ENCODE measurements around the gene KCNIP3.

KCNIP3 gene

GRCh38 chr2:95275151-95275515, 22.0 kb upstream of the KCNIP3 start:
- DNase-seq (ENCODE audit: low read depth), result no peak

- DNase-seq (ENCODE audit: low read depth), result no peak
These were observed 21.4 kb upstream of the KCNIP3 start for GRCh38 chr2:95275601-95276243.

GRCh38 chr2:95276244-95276887, 20.8 kb upstream of the KCNIP3 start:
- no peak for DNase-seq (ENCODE audit: low read depth)

GRCh38 chr2:95276888-95277245, 20.3 kb upstream of the KCNIP3 start:
- DNase-seq (ENCODE audit: low read depth), result no peak

- no peak for DNase-seq (ENCODE audit: low read depth)
These were observed 19.8 kb upstream of the KCNIP3 start for GRCh38 chr2:95277246-95277906.

- DNase-seq (ENCODE audit: low read depth), result no peak
These were observed 19.1 kb upstream of the KCNIP3 start for GRCh38 chr2:95278051-95278471.

- no peak for DNase-seq (ENCODE audit: low read depth)
These were observed 18.4 kb upstream of the KCNIP3 start for GRCh38 chr2:95278637-95279225.

GRCh38 chr2:95279435-95280035, 17.6 kb upstream of the KCNIP3 start:
- no peak for DNase-seq (ENCODE audit: low read depth)

- DNase-seq (ENCODE audit: low read depth), result no peak
These were observed 16.1 kb upstream of the KCNIP3 start for GRCh38 chr2:95281071-95281470.

GRCh38 chr2:95281786-95282185, 15.4 kb upstream of the KCNIP3 start:
- no peak for DNase-seq (ENCODE audit: low read depth)

GRCh38 chr2:95282458-95282857, 14.7 kb upstream of the KCNIP3 start:
- no peak for DNase-seq (ENCODE audit: low read depth)

GRCh38 chr2:95283562-95283961, 13.6 kb upstream of the KCNIP3 start:
- DNase-seq (ENCODE audit: low read depth), result no peak

GRCh38 chr2:95284886-95285541, 12.1 kb upstream of the KCNIP3 start:
- no peak for DNase-seq (ENCODE audit: low read depth)

GRCh38 chr2:95285542-95285932, 11.6 kb upstream of the KCNIP3 start:
- no peak for DNase-seq (ENCODE audit: low read depth)

- DNase-seq (ENCODE audit: low read depth), result no peak
These were observed 9.8 kb upstream of the KCNIP3 start for GRCh38 chr2:95287336-95287735.

- no peak for DNase-seq (ENCODE audit: low read depth)
These were observed 9.3 kb upstream of the KCNIP3 start for GRCh38 chr2:95287806-95288205.

GRCh38 chr2:95289253-95289652, 7.9 kb upstream of the KCNIP3 start:
- DNase-seq (ENCODE audit: low read depth), result no peak

GRCh38 chr2:95291222-95291621, 5.9 kb upstream of the KCNIP3 start:
- DNase-seq (ENCODE audit: low read depth), result no peak

- DNase-seq (ENCODE audit: low read depth), result no peak
These were observed 4.4 kb upstream of the KCNIP3 start for GRCh38 chr2:95292623-95293260.

- DNase-seq (ENCODE audit: low read depth), result no peak
These were observed 2.4 kb upstream of the KCNIP3 start for GRCh38 chr2:95294579-95295250.

- DNase-seq (ENCODE audit: low read depth), result no peak
These were observed 1.8 kb upstream of the KCNIP3 start for GRCh38 chr2:95295376-95295775.
